Astrocyte of the spinal cord (primary cell): ENCODE measurements around the gene RAMP1.
A peak's percentile ranks its signal among the peaks of the same experiment; 100 is the strongest.

Experiments
- DNase-seq: peaks from one replicate; pipeline ENCODE4 v3.0.0; 2011; ENCODE audit warnings: low read depth, low spot score
- H3K4me3 ChIP-seq: 2 replicates; pipeline ENCODE4 v1.5.1; 2011; ENCODE audit warnings: low read depth, mild to moderate bottlenecking, low read length, moderate library complexity
- in situ Hi-C: cut with HindIII; loops from 2 replicates; pipeline ENCODE4 v1.10.0; 2017; ENCODE audit warnings: low sequenced_read_pairs
- TF ChIP-seq, protein P1 (sequence below): IDR thresholded peaks from 2 replicates; pipeline ENCODE4 v1.5.1; 2012; ENCODE audit warnings: low read depth, mild to moderate bottlenecking, low read length, inconsistent platforms

RAMP1 gene

DNA sequence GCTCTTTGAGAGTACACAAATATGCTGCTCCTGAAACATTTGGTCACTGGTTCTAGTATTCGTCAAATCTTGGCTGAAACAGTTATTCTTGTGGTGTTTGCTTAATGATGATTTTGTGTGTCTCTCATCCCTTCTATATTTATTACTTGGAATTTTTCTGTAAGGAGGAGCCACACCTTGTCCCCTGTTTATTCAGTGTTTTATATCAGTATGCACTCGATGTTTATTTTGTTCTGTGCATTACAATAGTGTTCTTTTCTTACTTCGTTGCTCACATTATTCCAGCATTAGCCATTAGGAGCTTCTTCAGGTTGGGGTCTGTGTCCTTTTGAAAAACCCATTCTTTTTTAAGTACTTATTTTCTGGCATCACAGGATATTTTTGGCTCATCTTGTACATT is 5.1 kb upstream of the RAMP1 start:
- in situ Hi-C loops, result no loop called here
- no peak overlapping the region for H3K4me3 ChIP-seq
- no peak for DNase-seq
- TF ChIP-seq, protein P1, sequence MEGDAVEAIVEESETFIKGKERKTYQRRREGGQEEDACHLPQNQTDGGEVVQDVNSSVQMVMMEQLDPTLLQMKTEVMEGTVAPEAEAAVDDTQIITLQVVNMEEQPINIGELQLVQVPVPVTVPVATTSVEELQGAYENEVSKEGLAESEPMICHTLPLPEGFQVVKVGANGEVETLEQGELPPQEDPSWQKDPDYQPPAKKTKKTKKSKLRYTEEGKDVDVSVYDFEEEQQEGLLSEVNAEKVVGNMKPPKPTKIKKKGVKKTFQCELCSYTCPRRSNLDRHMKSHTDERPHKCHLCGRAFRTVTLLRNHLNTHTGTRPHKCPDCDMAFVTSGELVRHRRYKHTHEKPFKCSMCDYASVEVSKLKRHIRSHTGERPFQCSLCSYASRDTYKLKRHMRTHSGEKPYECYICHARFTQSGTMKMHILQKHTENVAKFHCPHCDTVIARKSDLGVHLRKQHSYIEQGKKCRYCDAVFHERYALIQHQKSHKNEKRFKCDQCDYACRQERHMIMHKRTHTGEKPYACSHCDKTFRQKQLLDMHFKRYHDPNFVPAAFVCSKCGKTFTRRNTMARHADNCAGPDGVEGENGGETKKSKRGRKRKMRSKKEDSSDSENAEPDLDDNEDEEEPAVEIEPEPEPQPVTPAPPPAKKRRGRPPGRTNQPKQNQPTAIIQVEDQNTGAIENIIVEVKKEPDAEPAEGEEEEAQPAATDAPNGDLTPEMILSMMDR, result no peak

DNA sequence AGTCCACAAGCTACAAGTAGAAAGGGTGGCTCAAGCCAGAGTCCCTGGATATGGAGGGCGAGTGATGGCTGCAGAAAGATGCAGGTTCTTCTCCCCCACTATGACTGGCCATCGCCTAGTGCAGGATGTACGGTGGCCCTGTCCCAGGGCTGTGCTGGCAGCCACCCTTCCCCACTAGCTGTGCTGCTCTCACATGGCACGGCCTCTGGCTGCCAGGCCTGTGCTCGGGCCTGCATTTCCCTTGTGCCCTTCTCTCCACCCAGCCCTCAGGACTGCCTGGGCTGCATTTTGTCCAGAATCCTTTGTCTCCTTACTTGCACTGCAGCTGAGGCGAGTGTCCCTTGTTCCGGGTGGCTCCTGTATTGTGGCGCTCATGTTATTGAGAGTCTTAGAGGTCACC is 1.6 kb upstream of the RAMP1 start:
- DNase-seq, result no peak
- in situ Hi-C loops, result no loop called here
- no peak overlapping the region for H3K4me3 ChIP-seq
- TF ChIP-seq, protein P1, result no peak

DNA sequence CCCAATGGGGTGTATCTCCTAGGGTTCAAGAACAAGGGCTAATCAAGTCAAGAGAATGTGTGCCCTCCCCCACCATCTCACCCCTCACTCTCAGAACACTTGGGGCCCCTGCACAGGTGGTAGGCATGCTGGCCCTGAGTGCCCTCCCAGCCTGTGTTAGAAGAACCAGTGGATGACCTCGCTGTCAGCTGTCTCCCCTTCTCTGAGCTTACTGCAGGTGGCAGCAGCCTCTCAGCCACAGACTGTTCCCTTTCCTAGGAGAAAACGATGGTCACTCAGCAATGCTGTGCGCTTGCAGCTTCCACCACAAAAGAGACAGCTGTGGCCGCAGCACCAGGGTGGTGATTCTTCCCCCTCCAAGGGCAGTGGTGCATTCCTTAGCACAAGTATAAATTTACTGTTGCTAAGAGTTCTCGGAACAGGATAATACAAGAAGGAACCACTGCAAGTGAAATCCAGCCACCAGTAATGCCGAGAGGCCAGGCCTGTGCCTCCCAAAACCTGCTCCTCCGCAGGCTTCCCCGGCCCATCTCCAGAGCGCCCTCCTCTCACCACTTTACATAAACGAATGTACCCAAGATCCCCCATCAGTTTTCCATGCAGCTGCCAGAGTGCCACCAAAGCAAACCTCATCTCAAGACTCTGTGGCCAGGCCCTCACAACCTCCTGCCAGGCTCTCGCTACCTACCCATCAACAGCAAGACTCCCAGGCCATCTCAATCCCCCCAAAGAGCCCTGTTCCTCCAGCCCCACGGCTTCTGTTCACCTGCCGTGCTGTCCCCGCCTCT is 935 bp upstream of the RAMP1 start:
- TF ChIP-seq, protein P1, result peak; percentile 92
- H3K4me3 ChIP-seq, result no peak overlapping the region
- in situ Hi-C loops, result no loop called here
- peak; percentile 89 for DNase-seq

DNA sequence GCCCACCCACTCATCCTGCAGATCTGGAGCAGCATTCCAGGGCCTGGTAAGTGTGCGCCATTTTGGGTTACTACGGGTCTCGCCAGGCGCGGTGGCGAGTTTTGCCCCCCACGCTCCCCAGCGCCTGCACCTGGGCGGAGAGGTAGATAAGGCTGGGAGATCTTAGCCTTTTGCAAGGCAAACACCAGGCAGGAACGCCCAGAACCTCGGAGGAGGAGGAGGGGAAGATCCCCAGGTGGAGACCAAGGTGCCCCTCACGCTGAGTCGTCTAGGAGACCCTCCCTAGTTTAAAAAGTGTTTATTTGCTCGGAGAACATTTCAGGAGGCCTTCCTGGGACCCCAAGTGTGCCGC is 365 bp upstream of the RAMP1 start:
- TF ChIP-seq, protein P1, result no peak
- H3K4me3 ChIP-seq, result peak overlapping the region; percentile 39
- in situ Hi-C loops, result no loop called here
- DNase-seq, result no peak

DNA sequence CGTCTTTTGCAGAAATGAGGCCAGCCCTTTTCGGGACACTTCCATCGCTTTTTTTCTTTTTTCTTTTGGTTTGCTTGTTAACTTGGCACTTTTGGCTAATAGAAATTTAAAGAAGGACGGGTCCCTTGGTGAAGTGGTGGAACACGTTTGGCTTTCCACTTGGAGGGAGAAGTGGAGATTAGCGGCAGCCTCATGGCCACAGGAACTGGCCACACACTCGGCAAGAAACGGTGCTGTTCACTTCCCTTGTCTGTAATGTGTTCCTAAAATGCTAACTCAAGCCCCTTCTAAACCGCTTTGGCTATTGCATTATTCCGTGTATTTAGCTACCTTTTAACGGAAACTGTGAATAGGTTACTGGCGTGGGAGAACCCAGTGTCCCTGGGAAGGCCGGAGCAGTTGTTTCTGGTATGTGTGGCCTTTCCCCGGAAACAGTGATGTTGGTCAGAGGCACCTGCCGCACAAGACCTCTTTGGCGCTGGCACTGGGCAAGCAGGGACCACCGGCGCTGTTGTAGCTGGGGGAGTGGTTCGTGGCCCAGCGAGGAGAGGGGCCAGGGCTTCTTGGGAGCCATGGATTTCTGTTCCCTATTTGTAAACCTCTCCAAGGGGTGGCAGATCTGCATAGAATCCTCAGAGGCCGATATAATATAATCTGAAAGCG is 981 bp downstream of the RAMP1 start:
- H3K4me3 ChIP-seq, result peak overlapping the region; percentile 39
- in situ Hi-C loops, result no loop called here
- no peak for DNase-seq
- TF ChIP-seq, protein P1, result no peak

DNA sequence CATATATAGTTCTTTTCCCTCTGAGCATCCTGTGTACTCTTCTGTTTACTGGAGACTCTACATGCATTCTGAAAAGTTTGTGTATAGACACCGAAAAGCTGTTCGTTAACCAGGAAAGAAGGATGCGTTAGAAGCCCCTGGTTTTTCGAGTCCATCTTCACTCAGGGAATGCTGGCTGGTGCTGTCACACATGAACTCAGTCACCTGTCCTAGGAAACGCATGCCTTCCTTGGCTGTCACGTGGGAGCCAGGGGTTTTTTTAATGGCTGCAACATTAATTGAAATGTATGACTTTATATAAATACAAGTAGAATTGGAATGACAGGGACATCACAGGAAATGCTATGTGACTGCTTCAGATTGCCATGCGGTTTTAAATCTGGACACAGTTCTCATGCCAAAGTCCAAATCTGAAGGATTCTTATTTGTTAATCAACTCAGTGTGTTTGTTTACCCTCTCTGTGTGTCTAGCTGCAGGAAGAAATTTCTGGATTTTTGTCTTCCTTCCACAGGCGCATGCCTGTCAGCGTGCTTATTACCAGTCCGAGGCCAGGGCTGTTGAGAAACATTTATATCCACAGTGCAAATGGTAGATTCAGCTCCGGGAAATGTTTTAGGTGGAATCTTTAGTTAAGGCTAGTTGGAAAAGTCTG is 2.6 kb downstream of the RAMP1 start:
- in situ Hi-C loops, result no loop called here
- TF ChIP-seq, protein P1, result no peak
- no peak overlapping the region for H3K4me3 ChIP-seq
- no peak for DNase-seq
